GM23338 (cell line): Measurements from ENCODE around the gene ADCY1. TPM values are rescaled to one million over a fixed set of nuclear protein-coding genes. Genes with fewer than 3 reads are reported as not detected.

ENCODE experiments used
- ATAC-seq: fragments of 200-7000 bp; cut with Tn5 transposase; 3 replicates; pipeline ENCODE4 v1.9.1; 2020
- DNase-seq: peaks from one replicate; pipeline ENCODE4 v3.0.0-alpha.2; 2015; ENCODE audit warnings: low spot score
- H2AFZ ChIP-seq: fragments of 200-600 bp; sonication (generic); 2 replicates; pipeline ENCODE4 v1.8.0; 2016; ENCODE audit warnings: antibody characterized with exemption, mild to moderate bottlenecking, moderate library complexity
- H3F3A ChIP-seq: fragments of 200-600 bp; sonication (generic); replicated peaks from 2 replicates; pipeline ENCODE4 v1.8.0; 2017; ENCODE audit warnings: antibody characterized with exemption, mixed run types, low read depth
- H3K27ac ChIP-seq: fragments of 200-600 bp; sonication (generic); 2 replicates; pipeline ENCODE4 v1.6.1; 2016; ENCODE audit warnings: low read depth
- H3K27me3 ChIP-seq: fragments of 200-600 bp; sonication (generic); 2 replicates; pipeline ENCODE4 v1.8.0; 2016; ENCODE audit warnings: mild to moderate bottlenecking, mixed run types, moderate library complexity; ENCODE audit not compliant: insufficient read depth
- H3K36me3 ChIP-seq: fragments of 200-600 bp; sonication (generic); 2 replicates; pipeline ENCODE4 v1.8.0; 2016; ENCODE audit warnings: mild to moderate bottlenecking; ENCODE audit not compliant: insufficient read depth
- H3K4me1 ChIP-seq: fragments of 200-600 bp; sonication (generic); 2 replicates; pipeline ENCODE4 v1.8.0; 2016; ENCODE audit warnings: mild to moderate bottlenecking, moderate library complexity; ENCODE audit not compliant: insufficient read depth
- H3K4me2 ChIP-seq: fragments of 200-600 bp; sonication (generic); 2 replicates; pipeline ENCODE4 v1.7.1; 2017; ENCODE audit warnings: mixed run types
- H3K4me3 ChIP-seq: fragments of 200-600 bp; sonication (generic); 2 replicates; pipeline ENCODE4 v1.6.1; 2016; ENCODE audit warnings: mixed run types
- H3K79me2 ChIP-seq: fragments of 200-600 bp; sonication (generic); replicated peaks from 2 replicates; pipeline ENCODE4 v1.8.0; 2017; ENCODE audit warnings: mild to moderate bottlenecking; ENCODE audit not compliant: insufficient read depth
- H3K9me2 ChIP-seq: fragments of 200-600 bp; sonication (generic); 2 replicates; pipeline ENCODE4 v1.8.0; 2017; ENCODE audit not compliant: insufficient read depth
- H4K20me1 ChIP-seq: fragments of 200-600 bp; sonication (generic); replicated peaks from 2 replicates; pipeline ENCODE4 v1.8.0; 2017; ENCODE audit warnings: mild to moderate bottlenecking; ENCODE audit not compliant: insufficient read depth
- H3K27ac Mint-ChIP-seq: 2 replicates; pipeline ENCODE4 v1.8.0; 2020; ENCODE audit warnings: inconsistent platforms, mild to moderate bottlenecking, moderate library complexity, mixed read lengths
- H3K27me3 Mint-ChIP-seq: 3 replicates; pipeline ENCODE4 v1.8.0; 2022; ENCODE audit warnings: low read depth, mild to moderate bottlenecking, moderate library complexity, mixed read lengths, inconsistent platforms; ENCODE audit not compliant: insufficient read depth, poor library complexity
- H3K36me3 Mint-ChIP-seq: 3 replicates; pipeline ENCODE4 v1.8.0; 2021; ENCODE audit warnings: low read depth, mild to moderate bottlenecking, inconsistent platforms, moderate library complexity, mixed read lengths
- H3K4me1 Mint-ChIP-seq: 3 replicates; pipeline ENCODE4 v1.8.0; 2020; ENCODE audit warnings: mild to moderate bottlenecking, inconsistent platforms, mixed read lengths
- H3K4me3 Mint-ChIP-seq: 3 replicates; pipeline ENCODE4 v1.8.0; 2021; ENCODE audit warnings: moderate library complexity, mild to moderate bottlenecking, inconsistent platforms, mixed read lengths
- H3K9me3 Mint-ChIP-seq: 3 replicates; pipeline ENCODE4 v1.8.0; 2020; ENCODE audit warnings: moderate library complexity, mild to moderate bottlenecking, inconsistent platforms, mixed read lengths
- CREB1 ChIP-seq: fragments of 250-450 bp; sonication (Bioruptor Pico); IDR thresholded peaks from 2 replicates; pipeline ENCODE4 v1.5.0; 2020; ENCODE audit warnings: low read depth, mild to moderate bottlenecking, moderate library complexity
- EZH2phosphoT487 ChIP-seq: fragments of 200-600 bp; sonication (generic); IDR thresholded peaks from one replicate; pipeline ENCODE4 v1.8.1; 2018; ENCODE audit warnings: antibody characterized with exemption; ENCODE audit not compliant: unreplicated experiment
- JUNB ChIP-seq: IDR thresholded peaks from one replicate; pipeline ENCODE4 v1.6.1; 2016; ENCODE audit warnings: antibody characterized with exemption; ENCODE audit not compliant: unreplicated experiment
- NANOG ChIP-seq: IDR thresholded peaks from 2 replicates; pipeline ENCODE4 v1.6.1; 2016; ENCODE audit warnings: antibody characterized with exemption, borderline replicate concordance
- STAT1 ChIP-seq: IDR thresholded peaks from one replicate; pipeline ENCODE4 v1.6.1; 2016; ENCODE audit warnings: antibody characterized with exemption; ENCODE audit not compliant: unreplicated experiment
- ZNF114 ChIP-seq: fragments of 250-450 bp; sonication (Bioruptor Pico); IDR thresholded peaks from 2 replicates; pipeline ENCODE4 v1.5.0; 2020; ENCODE audit warnings: mild to moderate bottlenecking, moderate library complexity
- polyA plus RNA-seq: library from polyadenylated mRNA; unstranded; fragments of >200 nt; fragmentation: Nextera tagmentation; extraction: Ambion mirVana; gene quantifications from 2 replicates; pipeline ENCODE4 v1.2.1, GENCODE V29; 2016
- total RNA-seq: library from RNA; depleted of rRNA; stranded (reverse); fragments of >200 nt; shearing (Covaris generic); gene quantifications from 2 replicates; pipeline ENCODE4 v1.2.3, GENCODE V29; 2014
- TF ChIP-seq, protein P1 (sequence below): fragments of 250-450 bp; sonication (Bioruptor Pico); IDR thresholded peaks from 2 replicates; pipeline ENCODE4 v1.5.0; 2020; ENCODE audit warnings: mild to moderate bottlenecking, moderate library complexity
- TF ChIP-seq, protein P2 (sequence below), 2 experiments: fragments of 200-600 bp in 1 of 2; sonication (generic) in 1 of 2; conservative IDR thresholded peaks; 2 replicates each; pipeline versions ENCODE4 v1.5.1 to v1.6.1; 2016 to 2017; ENCODE audit warnings: antibody characterized with exemption in 2 of 2, low read depth in 2 of 2, mild to moderate bottlenecking in 2 of 2, moderate library complexity in 1 of 2
- TF ChIP-seq, protein P3 (sequence below): IDR thresholded peaks from one replicate; pipeline ENCODE4 v1.6.1; 2018; ENCODE audit warnings: antibody characterized with exemption; ENCODE audit not compliant: unreplicated experiment
- TF ChIP-seq, protein P4 (sequence below): IDR thresholded peaks from 2 replicates; pipeline ENCODE4 v1.6.1; 2016; ENCODE audit warnings: antibody characterized with exemption

Gene ADCY1
- total and polyA plus RNA-seq, 2 experiments from 2014 or later, result 2.3 to 18.7 TPM

DNA sequence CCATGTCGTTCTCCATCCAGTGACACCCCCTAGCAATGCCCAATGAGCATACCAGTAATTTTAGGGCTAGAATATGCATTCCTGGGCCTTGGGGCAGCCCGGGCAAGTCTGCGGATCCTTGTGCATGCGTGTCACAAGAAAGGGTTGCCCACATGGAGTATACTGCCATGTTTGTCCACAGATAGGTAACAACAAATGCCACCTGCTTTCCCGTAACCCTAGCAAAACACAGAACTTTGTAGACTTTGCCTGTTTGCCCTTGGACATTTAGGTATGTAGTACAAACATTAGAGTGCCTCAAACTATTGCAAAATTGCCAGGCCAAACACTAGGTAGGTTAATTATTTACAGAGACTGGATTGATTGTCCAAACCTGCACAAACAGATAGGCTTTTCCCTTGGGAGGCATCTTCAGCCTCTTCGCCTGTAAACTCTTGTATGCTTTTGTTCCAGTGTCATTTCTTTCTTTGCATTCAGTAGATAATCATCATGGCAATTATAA lies 117.0 kb downstream of the ADCY1 start:
- Histone ChIP-seq H4K20me1 (no peaks in the 10 kb centered on the region), H2AFZ (no peak overlapping the region), H3K4me1 (no peaks in the 10 kb centered on the region), H3F3A (no peaks in the 10 kb centered on the region), H3K9me2 (no peaks in the 10 kb centered on the region), H3K4me2 (no peak overlapping the region), H3K4me3 (no peak overlapping the region), H3K79me2 (no peaks in the 10 kb centered on the region), H3K27ac (no peak overlapping the region), H3K36me3 (no peaks in the 10 kb centered on the region), H3K27me3 (no peaks in the 10 kb centered on the region)
- no peaks in the 10 kb centered on the region for H3K4me1 Mint-ChIP-seq
- H3K27me3 Mint-ChIP-seq, result no peaks in the 10 kb centered on the region
- H3K36me3 Mint-ChIP-seq, result peaks cover 12% of the 10 kb centered on the region
- DNase-seq (no peak), ATAC-seq (no peak)
- no peak overlapping the region for H3K4me3 Mint-ChIP-seq
- H3K27ac Mint-ChIP-seq, result no peak overlapping the region
- TF ChIP-seq CREB1 (CRISPR knock-in tag), result no peak
- TF ChIP-seq, protein P1, sequence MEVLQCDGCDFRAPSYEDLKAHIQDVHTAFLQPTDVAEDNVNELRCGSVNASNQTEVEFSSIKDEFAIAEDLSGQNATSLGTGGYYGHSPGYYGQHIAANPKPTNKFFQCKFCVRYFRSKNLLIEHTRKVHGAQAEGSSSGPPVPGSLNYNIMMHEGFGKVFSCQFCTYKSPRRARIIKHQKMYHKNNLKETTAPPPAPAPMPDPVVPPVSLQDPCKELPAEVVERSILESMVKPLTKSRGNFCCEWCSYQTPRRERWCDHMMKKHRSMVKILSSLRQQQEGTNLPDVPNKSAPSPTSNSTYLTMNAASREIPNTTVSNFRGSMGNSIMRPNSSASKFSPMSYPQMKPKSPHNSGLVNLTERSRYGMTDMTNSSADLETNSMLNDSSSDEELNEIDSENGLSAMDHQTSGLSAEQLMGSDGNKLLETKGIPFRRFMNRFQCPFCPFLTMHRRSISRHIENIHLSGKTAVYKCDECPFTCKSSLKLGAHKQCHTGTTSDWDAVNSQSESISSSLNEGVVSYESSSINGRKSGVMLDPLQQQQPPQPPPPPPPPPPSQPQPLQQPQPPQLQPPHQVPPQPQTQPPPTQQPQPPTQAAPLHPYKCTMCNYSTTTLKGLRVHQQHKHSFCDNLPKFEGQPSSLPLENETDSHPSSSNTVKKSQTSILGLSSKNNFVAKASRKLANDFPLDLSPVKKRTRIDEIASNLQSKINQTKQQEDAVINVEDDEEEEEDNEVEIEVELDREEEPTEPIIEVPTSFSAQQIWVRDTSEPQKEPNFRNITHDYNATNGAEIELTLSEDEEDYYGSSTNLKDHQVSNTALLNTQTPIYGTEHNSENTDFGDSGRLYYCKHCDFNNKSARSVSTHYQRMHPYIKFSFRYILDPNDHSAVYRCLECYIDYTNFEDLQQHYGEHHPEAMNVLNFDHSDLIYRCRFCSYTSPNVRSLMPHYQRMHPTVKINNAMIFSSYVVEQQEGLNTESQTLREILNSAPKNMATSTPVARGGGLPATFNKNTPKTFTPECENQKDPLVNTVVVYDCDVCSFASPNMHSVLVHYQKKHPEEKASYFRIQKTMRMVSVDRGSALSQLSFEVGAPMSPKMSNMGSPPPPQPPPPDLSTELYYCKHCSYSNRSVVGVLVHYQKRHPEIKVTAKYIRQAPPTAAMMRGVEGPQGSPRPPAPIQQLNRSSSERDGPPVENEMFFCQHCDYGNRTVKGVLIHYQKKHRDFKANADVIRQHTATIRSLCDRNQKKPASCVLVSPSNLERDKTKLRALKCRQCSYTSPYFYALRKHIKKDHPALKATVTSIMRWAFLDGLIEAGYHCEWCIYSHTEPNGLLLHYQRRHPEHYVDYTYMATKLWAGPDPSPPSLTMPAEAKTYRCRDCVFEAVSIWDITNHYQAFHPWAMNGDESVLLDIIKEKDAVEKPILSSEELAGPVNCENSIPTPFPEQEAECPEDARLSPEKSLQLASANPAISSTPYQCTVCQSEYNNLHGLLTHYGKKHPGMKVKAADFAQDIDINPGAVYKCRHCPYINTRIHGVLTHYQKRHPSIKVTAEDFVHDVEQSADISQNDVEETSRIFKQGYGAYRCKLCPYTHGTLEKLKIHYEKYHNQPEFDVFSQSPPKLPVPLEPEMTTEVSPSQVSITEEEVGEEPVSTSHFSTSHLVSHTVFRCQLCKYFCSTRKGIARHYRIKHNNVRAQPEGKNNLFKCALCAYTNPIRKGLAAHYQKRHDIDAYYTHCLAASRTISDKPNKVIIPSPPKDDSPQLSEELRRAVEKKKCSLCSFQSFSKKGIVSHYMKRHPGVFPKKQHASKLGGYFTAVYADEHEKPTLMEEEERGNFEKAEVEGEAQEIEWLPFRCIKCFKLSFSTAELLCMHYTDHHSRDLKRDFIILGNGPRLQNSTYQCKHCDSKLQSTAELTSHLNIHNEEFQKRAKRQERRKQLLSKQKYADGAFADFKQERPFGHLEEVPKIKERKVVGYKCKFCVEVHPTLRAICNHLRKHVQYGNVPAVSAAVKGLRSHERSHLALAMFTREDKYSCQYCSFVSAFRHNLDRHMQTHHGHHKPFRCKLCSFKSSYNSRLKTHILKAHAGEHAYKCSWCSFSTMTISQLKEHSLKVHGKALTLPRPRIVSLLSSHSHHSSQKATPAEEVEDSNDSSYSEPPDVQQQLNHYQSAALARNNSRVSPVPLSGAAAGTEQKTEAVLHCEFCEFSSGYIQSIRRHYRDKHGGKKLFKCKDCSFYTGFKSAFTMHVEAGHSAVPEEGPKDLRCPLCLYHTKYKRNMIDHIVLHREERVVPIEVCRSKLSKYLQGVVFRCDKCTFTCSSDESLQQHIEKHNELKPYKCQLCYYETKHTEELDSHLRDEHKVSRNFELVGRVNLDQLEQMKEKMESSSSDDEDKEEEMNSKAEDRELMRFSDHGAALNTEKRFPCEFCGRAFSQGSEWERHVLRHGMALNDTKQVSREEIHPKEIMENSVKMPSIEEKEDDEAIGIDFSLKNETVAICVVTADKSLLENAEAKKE (CRISPR knock-in tag), result no peak
- TF ChIP-seq ZNF114, result no peak
- TF ChIP-seq NANOG, result no peak
- TF ChIP-seq, protein P2, sequence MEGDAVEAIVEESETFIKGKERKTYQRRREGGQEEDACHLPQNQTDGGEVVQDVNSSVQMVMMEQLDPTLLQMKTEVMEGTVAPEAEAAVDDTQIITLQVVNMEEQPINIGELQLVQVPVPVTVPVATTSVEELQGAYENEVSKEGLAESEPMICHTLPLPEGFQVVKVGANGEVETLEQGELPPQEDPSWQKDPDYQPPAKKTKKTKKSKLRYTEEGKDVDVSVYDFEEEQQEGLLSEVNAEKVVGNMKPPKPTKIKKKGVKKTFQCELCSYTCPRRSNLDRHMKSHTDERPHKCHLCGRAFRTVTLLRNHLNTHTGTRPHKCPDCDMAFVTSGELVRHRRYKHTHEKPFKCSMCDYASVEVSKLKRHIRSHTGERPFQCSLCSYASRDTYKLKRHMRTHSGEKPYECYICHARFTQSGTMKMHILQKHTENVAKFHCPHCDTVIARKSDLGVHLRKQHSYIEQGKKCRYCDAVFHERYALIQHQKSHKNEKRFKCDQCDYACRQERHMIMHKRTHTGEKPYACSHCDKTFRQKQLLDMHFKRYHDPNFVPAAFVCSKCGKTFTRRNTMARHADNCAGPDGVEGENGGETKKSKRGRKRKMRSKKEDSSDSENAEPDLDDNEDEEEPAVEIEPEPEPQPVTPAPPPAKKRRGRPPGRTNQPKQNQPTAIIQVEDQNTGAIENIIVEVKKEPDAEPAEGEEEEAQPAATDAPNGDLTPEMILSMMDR (conservative IDR thresholded peaks at IDR 0.05; ENCODE audit: low read depth in 2 of 2), result no peak
- TF ChIP-seq, protein P3, sequence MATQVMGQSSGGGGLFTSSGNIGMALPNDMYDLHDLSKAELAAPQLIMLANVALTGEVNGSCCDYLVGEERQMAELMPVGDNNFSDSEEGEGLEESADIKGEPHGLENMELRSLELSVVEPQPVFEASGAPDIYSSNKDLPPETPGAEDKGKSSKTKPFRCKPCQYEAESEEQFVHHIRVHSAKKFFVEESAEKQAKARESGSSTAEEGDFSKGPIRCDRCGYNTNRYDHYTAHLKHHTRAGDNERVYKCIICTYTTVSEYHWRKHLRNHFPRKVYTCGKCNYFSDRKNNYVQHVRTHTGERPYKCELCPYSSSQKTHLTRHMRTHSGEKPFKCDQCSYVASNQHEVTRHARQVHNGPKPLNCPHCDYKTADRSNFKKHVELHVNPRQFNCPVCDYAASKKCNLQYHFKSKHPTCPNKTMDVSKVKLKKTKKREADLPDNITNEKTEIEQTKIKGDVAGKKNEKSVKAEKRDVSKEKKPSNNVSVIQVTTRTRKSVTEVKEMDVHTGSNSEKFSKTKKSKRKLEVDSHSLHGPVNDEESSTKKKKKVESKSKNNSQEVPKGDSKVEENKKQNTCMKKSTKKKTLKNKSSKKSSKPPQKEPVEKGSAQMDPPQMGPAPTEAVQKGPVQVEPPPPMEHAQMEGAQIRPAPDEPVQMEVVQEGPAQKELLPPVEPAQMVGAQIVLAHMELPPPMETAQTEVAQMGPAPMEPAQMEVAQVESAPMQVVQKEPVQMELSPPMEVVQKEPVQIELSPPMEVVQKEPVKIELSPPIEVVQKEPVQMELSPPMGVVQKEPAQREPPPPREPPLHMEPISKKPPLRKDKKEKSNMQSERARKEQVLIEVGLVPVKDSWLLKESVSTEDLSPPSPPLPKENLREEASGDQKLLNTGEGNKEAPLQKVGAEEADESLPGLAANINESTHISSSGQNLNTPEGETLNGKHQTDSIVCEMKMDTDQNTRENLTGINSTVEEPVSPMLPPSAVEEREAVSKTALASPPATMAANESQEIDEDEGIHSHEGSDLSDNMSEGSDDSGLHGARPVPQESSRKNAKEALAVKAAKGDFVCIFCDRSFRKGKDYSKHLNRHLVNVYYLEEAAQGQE, result no peak
- no peak for TF ChIP-seq EZH2phosphoT487
- TF ChIP-seq STAT1, result no peak
- TF ChIP-seq JUNB, result no peak
- TF ChIP-seq, protein P4, sequence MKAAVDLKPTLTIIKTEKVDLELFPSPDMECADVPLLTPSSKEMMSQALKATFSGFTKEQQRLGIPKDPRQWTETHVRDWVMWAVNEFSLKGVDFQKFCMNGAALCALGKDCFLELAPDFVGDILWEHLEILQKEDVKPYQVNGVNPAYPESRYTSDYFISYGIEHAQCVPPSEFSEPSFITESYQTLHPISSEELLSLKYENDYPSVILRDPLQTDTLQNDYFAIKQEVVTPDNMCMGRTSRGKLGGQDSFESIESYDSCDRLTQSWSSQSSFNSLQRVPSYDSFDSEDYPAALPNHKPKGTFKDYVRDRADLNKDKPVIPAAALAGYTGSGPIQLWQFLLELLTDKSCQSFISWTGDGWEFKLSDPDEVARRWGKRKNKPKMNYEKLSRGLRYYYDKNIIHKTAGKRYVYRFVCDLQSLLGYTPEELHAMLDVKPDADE, result no peak
- no peaks in the 10 kb centered on the region; the same call in 2 of the 3 replicates for H3K9me3 Mint-ChIP-seq
